GM19397 (cell line): ENCODE measurements around the gene EPN2.

ENCODE experiments used
- ATAC-seq: cut with Tn5 transposase; IDR thresholded peaks from one replicate; pipeline ENCODE4 v1.9.1; 2021; ENCODE audit warnings: mild to moderate bottlenecking, moderate library complexity; ENCODE audit not compliant: unreplicated experiment

Gene EPN2

GRCh38 chr17:19328441-19329061 lies 91.4 kb downstream of the EPN2 start:
- ATAC-seq: no peak

- ATAC-seq: no peak
Measured at GRCh38 chr17:19329136-19329535, 92.0 kb downstream of the EPN2 start.

GRCh38 chr17:19329839-19330238 lies 92.7 kb downstream of the EPN2 start:
- no peak for ATAC-seq

GRCh38 chr17:19330271-19330670 lies 93.1 kb downstream of the EPN2 start:
- no peak for ATAC-seq

GRCh38 chr17:19331134-19331533 lies 94.0 kb downstream of the EPN2 start:
- no peak for ATAC-seq

GRCh38 chr17:19331543-19332245 lies 94.5 kb downstream of the EPN2 start:
- ATAC-seq: no peak

- ATAC-seq: no peak
Measured at GRCh38 chr17:19332371-19333131, 95.4 kb downstream of the EPN2 start.

GRCh38 chr17:19333132-19333440 lies 95.9 kb downstream of the EPN2 start:
- ATAC-seq: no peak

GRCh38 chr17:19333736-19334290 lies 96.6 kb downstream of the EPN2 start:
- ATAC-seq: no peak

- no peak for ATAC-seq
Measured at GRCh38 chr17:19334331-19334730, 97.2 kb downstream of the EPN2 start.

- no peak for ATAC-seq
Measured at GRCh38 chr17:19335951-19336631, 98.9 kb downstream of the EPN2 start.

GRCh38 chr17:19336938-19337711 lies 100.0 kb downstream of the EPN2 start:
- no peak for ATAC-seq

GRCh38 chr17:19337712-19338023 lies 100.5 kb downstream of the EPN2 start:
- no peak for ATAC-seq

GRCh38 chr17:19338031-19338990 lies 101.1 kb downstream of the EPN2 start:
- peak; percentile 63 for ATAC-seq

GRCh38 chr17:19339341-19339815 lies 102.2 kb downstream of the EPN2 start:
- no peak for ATAC-seq

- no peak for ATAC-seq
Measured at GRCh38 chr17:19341211-19341631, 104.1 kb downstream of the EPN2 start.

GRCh38 chr17:19341641-19342610 lies 104.8 kb downstream of the EPN2 start:
- ATAC-seq: no peak

GRCh38 chr17:19342611-19343255 lies 105.6 kb downstream of the EPN2 start:
- no peak for ATAC-seq
